ENCODE data around the gene SMPDL3B. TPM values are rescaled to one million over a fixed set of nuclear protein-coding genes. Genes with fewer than 3 reads are reported as not detected.
"Not testable (repeated sequence)": the region's sequence is repeated elsewhere in the genome, so short reads cannot be mapped to it uniquely, and the experiment has no call there.

Gene SMPDL3B
- polyA plus RNA-seq, 3 donors: 12.1 to 17.5 (median 13.2) TPM

DNA sequence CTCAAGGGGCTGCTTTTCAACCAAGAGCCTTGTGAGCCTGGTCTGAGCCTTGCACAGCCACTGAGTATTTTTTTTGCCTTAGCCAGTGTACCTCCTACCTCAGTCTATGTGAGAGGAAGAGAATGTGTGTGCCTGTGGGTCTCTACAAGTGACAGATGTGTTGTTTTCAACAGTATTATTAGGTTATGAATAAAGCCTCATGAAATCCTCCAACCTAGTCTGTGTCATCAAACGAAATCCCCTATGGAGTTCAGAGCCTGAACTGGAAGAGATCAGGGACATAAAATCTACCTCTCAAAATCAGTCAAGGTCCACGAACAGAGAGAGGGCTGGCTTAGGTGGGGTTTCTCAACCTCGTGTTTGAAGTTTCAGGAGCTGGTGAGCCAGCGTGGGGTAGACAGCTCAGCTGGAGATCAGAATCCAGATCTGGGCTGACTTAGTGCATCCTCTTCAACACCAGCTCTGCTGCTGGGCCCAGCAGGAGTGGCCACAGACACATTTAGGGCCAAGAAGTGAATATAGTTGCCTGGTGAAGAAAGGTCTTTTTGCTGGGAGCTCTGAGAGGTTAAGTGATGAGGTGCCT lies 33.2 kb downstream of the SMPDL3B start:
- no peak for DNase-seq

DNA sequence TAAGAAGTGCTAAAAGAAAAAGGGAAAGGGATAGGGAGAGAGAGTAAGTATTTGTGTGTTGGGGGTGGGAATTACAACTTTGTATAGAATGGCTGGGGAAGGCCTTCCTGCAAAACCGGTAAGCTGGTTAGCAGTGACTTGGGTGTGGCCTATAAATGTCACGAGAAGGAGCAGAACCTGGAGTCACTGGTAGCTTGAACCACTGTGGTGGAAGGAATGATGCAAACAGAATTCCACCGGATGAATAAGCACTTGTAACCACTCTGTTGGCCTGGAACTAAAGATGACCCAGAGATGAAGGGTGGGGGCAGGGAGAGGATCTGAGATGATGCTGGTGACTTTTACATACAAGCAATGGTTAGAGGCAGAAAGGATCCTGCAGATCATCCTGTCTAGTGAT lies 33.9 kb downstream of the SMPDL3B start:
- no peak for DNase-seq

DNA sequence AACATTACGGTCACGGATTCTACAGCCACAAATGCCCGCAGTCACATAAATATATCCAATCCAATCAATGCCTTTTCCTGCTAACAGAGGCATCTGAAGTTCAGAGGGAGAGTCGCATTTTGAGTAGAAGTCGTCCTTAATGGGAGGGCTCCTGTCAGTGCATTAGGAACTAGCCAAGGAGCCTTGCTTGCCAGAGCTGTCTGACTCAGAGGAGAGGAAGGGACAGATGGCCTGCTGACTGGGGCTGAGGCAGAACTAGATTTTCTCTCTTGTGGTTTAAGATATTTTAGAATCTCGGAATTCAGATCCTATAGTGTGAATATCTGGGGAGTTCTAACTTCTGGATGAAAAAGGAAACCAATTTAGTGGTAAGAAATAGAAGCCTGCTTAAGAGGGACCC lies 35.6 kb downstream of the SMPDL3B start:
- DNase-seq: no peak

DNA sequence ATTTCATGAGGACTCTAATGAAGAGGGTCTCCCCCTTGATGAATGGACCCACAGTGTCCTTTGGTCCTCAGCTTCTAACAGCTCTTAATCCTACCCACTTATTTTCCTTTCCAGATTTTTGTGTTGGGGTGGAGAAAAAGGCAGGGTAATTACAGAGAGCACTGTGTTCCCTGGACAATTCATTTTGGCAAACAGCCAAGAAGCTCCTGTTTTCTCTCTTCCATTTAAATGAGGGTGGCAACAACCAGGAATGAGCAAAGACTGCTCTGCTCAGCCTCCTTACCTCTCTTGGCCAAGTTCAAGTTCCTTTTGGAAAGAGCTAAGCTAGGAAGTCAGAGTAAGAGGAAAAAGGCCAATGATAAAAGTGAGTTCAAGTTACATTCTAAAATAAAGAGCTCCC lies 36.9 kb downstream of the SMPDL3B start:
- DNase-seq: no peak

DNA sequence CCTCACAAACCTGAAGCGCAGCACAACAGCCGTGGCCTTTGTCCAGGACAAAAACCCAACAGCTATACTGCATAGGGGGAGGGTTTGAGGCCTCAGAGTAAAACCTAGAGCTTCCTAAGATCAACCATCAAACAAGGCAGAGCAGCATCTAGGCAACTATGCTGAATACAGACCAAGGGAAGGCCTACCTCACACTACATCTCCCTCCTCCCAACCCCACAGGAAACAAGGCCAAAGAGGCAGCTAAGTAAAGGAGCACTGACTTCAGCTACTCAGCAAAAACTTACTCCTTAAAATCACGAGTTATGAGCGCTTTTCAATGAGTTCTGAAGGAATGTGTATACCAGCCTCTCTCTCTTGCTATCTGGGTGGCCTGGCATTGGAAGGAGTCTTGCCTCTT lies 37.3 kb downstream of the SMPDL3B start:
- DNase-seq: no peak

DNA sequence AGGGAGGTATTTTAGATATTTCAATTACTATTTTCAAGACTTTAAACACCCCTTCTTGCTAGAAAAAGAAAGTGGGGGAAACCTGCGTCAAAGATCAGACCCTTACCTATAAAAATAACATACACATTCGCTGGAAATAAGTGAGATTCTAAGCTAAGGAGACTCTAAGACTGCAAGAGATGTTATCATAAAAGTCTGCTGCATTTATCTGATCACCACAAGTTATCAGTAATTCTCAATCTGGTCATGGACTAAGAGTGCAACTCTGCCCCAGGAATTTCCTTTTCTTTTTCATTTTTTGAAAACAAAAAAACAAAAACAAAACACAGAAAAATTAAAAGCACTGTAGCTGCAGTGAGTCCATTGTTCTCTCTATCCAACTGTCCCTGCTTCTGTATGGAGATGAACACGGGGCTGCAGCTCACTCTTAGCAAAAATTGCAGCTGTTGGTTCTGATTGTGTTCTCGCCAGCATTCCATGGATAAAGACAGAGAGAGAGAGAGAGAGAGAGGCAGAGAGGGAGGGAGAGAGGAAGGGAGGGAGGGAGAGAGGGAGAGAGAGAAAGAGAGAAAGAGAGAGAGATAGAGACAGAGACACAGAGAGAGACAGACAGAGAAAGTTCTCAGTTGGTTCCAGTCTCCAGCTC lies 39.1 kb downstream of the SMPDL3B start:
- no peak for DNase-seq

DNA sequence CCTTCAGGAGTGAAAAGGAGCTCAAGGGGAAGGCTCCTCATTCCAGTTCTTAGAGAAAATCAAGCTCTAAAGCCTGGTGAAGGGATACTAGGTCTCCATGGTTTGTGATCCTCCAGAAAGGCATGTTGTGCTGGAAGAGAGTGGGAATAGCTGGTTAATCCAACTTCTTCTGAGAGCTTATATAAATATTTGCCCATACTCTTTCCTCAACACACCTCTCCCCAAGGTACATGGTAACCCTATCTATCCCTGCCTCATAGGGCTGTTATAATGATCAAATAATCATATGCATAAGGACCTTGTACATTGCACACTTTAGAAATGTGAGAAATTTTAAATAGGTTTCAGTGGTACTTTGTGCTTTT lies 39.6 kb downstream of the SMPDL3B start:
- DNase-seq: no peak

DNA sequence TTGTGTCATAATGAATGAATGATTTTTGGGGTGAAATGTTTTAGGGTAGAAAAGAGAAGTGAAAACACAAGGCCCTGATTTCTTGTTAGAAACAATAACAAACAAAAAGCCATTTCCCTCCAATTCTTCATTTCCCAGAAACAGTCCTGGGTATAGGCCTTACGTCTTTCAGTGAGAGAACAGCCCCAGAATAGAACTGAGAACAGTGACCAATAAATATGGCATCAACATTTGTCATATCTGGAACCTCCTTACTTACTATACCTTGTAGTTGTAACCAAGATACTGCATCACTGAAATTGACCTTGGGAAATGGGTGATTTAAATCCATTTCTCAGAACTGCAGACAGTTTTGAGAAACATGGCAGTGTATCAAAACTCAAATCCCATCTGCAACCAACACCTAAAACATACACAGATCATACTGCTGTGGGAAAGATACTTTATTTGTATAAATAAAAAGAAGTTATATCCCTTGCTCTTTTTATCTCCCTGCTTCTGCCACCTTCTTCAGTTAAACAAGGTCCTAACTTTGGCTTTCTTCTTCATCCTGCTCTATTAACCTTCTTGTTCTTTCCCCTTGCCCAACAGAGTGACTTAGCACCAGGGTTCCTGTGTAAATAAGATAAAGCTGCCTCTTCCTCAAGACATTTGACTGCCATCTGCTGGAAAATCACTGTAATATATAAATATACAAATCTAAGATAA lies 44.5 kb downstream of the SMPDL3B start:
- peak; percentile 34 for DNase-seq

DNA sequence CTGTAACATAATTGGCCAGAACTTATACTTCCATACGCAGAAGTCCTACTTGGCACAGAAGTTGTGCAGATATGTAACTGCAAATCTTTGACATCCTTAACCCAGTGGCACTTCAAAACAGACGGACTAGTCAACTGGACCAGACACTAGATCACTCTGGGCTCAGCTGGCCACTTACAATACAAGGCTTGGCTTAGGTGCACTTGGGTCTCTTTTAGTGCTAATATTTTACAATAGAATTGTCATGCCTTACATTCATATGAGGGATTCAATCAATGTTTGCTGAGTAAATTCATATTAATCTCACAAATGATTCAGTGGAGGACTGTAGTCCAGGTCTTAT lies 45.0 kb downstream of the SMPDL3B start:
- DNase-seq: no peak

DNA sequence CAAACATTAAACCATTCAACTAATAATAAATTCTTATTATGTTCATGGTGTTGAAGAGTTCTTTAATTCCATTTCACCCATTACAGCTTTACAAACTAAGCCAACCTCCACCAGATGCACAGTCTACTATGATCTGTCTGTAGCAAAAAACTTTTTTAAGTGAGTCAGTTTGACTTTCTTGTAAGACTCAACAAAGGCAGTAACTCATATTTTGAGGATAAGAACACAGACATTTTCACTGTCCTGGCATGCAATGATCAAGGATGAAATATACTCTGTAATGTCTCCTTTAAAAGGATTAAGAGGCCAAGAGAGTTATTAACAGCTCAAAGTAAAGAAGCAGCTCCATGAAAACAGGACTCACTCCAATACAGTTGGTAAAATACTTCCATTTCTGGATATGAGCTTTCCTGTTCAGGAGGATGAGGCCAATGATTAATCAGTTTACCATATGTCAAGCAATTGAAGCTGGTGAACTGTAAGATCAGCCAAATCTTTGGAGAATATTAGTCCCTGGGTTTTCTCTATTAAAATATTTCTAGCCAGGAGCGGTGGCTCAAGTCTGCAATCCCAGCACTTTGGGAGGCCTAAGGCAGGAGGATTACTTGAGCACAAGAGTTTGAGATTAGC lies 45.5 kb downstream of the SMPDL3B start:
- DNase-seq: no peak

DNA sequence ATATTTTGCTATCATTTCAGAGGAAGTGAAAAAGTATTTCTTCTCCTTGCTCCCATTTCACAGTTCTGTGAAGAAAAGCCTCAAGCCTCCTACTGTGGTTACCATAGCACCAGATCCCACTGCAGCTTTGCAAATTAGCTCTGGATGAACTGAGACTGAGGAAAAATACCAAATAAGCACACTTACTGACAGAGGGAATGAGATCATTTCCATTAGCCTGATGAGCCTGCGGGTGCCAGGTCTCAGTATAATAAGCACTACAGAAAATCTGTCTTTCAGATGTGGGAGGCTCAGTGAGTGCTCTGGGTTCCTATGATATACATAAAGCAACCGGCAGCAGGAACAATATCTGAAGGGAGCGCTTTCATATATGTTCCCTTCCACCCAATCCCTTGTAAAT lies 46.3 kb downstream of the SMPDL3B start:
- no peak for DNase-seq

DNA sequence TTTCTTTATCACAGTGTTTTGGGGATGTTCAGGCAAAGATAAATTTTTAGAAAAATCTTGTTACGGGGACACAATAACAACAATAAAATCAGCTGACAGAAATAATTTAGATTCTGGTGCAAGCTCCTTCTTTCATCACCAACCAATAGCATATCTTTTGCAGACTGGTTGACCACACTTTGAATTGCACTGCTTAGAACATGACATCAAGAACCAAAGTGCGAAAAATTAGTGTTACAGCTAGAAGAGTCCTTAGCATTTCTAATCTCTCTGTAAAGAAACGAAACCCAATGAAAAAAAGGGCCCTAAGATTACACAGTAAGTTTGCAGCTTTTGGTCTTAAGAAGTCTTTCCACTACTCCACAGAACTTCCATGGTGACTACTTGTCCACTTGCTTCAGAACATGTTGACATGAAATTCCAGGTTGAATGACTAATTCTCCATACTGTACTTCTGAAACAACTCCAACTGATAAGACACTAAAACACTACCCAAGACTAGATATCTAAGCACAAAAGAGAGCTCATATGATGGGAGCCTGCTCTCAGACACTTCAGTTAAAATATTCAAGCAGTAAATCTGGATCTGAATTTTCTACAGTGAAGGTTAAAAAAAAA lies 56.2 kb downstream of the SMPDL3B start:
- no peak for DNase-seq

DNA sequence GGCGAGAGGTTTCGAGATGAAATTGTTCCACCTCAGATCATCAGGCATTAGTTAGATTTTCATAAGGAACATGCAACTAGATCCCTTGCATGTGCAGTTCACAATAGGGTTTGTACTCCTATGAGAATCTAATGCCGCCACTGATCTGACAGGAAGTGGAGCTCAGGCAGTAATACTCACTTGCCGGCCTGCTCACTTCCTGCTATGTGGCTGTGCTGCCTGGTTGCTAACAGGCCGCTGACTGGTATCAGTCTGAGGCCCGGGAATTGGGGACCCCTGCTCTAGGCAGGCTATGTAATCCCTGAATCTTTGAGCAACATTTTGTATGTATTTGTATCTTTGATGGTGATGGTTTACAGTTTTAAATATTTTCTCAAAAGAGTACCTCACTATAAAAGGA lies 57.5 kb downstream of the SMPDL3B start:
- no peak for DNase-seq

DNA sequence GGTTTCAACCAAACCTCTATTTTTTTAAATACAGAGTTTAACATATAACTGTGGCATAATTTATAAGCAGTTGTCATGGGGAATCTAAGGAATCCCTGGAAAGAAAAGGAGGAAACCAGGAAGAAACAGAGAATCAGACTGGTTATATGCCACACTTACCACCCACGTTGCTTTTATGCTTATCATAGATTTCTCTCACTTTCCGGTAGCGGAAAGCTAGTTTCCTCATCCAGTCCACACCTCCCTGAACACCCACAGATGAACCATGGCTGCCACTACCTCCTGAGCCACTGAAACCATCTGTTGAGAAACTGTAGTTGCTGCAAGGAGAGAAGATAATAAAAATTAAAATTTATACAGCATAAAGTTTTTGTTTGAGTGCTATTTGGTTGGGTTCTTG lies 58.4 kb downstream of the SMPDL3B start:
- DNase-seq: no peak

DNA sequence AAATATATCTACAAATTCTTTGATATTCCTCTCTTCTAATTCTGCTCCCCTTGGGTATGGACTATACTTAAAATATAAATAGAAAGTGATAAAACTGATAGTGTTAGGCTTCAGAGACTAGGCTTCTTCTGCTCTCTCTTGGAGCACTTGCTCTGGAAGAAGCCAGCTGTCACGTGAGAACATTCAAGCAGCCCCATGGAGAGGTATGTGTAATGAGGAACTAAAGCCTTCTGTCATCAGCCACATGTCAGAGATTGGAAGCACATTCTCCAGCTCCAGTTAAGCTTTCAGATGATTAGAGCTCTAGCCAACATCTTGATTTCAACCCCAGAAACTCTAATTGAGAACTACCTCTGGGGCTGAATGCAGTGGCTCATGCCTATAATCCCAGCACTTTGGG lies 59.3 kb downstream of the SMPDL3B start:
- DNase-seq: no peak

DNA sequence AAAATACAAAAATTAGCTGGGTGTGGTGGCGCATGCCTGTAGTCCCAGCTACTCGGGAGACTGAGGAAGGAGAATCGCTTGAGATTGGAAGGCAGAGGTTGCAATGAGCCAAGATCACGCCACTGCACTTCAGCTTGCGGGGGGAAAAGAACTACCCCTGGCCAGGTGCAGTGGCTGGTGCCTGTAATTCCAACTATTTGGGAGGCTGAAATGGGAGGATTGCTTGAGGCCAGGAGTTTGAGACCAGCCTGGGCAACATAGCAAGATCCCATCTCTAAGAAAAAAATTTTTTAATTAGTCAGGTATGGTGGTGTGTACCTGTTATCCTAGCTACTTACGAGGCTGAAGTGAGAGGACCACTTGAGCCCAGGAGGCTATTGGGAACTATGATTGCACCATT lies 59.7 kb downstream of the SMPDL3B start:
- DNase-seq: not testable (repeated sequence)

DNA sequence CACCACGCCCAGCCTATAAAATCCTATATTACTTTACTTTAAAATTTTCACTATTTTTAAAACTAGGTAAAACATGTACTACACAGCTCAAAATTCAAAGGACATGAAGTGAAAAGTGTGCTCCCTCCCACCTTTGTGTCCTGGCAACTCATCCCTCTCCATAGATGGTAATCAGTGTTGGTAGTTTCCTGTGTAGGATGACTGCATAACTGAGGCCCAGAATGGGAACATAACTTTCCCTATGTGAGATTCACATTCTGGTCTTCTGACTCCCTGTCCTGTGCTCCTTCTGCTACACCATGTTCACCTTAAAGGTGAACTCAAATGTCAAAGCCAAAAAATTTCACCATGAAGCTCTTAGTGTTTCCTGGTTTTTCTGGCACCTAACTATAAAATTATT lies 64.3 kb downstream of the SMPDL3B start:
- no peak for DNase-seq

DNA sequence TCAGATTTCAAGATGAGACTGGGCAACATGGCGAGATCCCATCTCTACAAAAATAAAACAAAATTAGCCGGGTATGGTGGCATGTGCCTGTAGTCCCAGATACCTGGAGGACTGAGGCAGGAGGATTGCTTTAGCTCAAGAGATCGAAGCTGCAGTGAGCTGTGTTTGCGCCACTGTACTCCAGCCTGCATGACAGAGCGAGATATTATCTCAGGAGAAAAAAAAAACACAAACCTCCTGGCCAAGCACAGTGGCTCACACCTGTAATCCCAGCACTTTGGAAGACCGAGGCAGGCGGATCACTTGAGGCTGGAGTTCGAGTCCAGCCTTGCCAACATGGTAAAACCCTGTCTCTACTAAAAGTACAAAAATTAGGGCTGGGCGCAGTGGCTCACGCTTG lies 67.8 kb downstream of the SMPDL3B start:
- DNase-seq: no peak

DNA sequence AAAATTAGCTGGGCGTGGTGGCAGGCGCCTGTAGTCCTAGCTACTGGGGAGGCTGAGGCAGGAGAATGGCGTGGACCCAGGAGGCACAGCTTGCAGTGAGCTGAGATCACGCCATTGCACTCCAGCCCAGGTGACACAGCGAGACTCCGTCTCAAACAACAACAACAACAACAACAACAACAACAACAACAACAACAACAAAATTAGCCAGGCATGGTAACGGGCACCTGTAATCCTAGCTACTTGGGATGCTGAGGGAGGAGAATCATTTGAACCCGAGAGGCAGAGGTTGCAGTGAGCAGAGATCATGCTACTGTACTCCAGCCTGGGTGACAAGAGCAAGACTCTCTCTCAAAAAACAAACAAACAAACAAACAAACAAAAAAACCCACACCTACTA lies 68.3 kb downstream of the SMPDL3B start:
- not testable (repeated sequence) for DNase-seq

Data from renal pelvis (tissue), 4 donors.